CD14-positive monocyte (primary cell): ENCODE measurements around the gene SETD3. TPM values are rescaled to one million over a fixed set of nuclear protein-coding genes. Genes with fewer than 3 reads are reported as not detected.
A peak's percentile ranks its signal among the peaks of the same experiment; 100 is the strongest.

ENCODE experiments used
- DNase-seq, 3 donors: peaks; one replicate each; pipeline ENCODE4 v3.0.0-alpha.2; 2011 to 2022
- H2AFZ ChIP-seq: 2 replicates; pipeline ENCODE4 v1.6.0; 2012; ENCODE audit warnings: mild to moderate bottlenecking, low read depth, low read length, inconsistent platforms; ENCODE audit not compliant: insufficient read depth, poor library complexity, severe bottlenecking
- H3K27ac ChIP-seq, 2 donors: 1 replicate in 1 of 2; 2 replicates in 1 of 2; pipeline ENCODE4 v1.5.1; 2012 to 2013; ENCODE audit warnings: low read length in 2 of 2, control low read depth in 1 of 2, inconsistent platforms in 1 of 2, low read depth in 1 of 2, mild to moderate bottlenecking in 1 of 2
- H3K27me3 ChIP-seq, 2 donors: one replicate each; pipeline versions ENCODE4 v1.6.0 to v1.6.1; 2011 to 2013; ENCODE audit warnings: low read length in 2 of 2; ENCODE audit not compliant: control insufficient read depth in 2 of 2, insufficient read depth in 2 of 2
- H3K36me3 ChIP-seq, 2 donors: replicated peaks in 1 of 2; 1 replicate in 1 of 2; 2 replicates in 1 of 2; pipeline versions ENCODE4 v1.5.1 to v1.6.1; 2012 to 2013; ENCODE audit warnings: low read length in 2 of 2, control low read depth in 1 of 2, inconsistent platforms in 1 of 2, mild to moderate bottlenecking in 1 of 2; ENCODE audit not compliant: insufficient read depth in 2 of 2, control insufficient read depth in 1 of 2
- H3K4me1 ChIP-seq, 2 donors: 1 replicate in 1 of 2; 2 replicates in 1 of 2; pipeline versions ENCODE4 v1.5.1 to v1.6.1; 2012 to 2013; ENCODE audit warnings: low read length in 2 of 2, control low read depth in 1 of 2, inconsistent platforms in 1 of 2, mild to moderate bottlenecking in 1 of 2, moderate library complexity in 1 of 2; ENCODE audit not compliant: insufficient read depth in 2 of 2, control insufficient read depth in 1 of 2
- H3K4me2 ChIP-seq: replicated peaks from 2 replicates; pipeline ENCODE3; 2012; ENCODE audit warnings: low read length, moderate library complexity, mild to moderate bottlenecking; ENCODE audit not compliant: poor library complexity, severe bottlenecking; ENCODE audit errors: extremely low read depth
- H3K4me3 ChIP-seq, 3 experiments: fragments of 200-600 bp in 1 of 3; sonication (generic) in 1 of 3; replicated peaks in 1 of 3; 1 replicate in 2 of 3; 2 replicates in 1 of 3; pipeline ENCODE4 v1.5.1; 2011 to 2013; ENCODE audit warnings: low read length in 3 of 3, mild to moderate bottlenecking in 3 of 3, control low read depth in 2 of 3, low read depth in 2 of 3, inconsistent platforms in 1 of 3, moderate library complexity in 1 of 3
- H3K79me2 ChIP-seq: 2 replicates; pipeline ENCODE4 v1.6.0; 2012; ENCODE audit warnings: mild to moderate bottlenecking, control low read depth, inconsistent platforms, low read length, moderate library complexity; ENCODE audit not compliant: insufficient read depth
- H3K9ac ChIP-seq: 2 replicates; pipeline ENCODE4 v1.6.0; 2017; ENCODE audit warnings: low read length, mild to moderate bottlenecking; ENCODE audit not compliant: insufficient read depth, poor library complexity, severe bottlenecking
- H3K9me3 ChIP-seq, 2 donors: replicated peaks in 1 of 2; 1 replicate in 1 of 2; 2 replicates in 1 of 2; pipeline versions ENCODE4 v1.5.1 to v1.6.1; 2012 to 2013; ENCODE audit warnings: low read length in 2 of 2, control low read depth in 1 of 2; ENCODE audit not compliant: control insufficient read depth in 1 of 2, insufficient read depth in 1 of 2
- H4K20me1 ChIP-seq: 2 replicates; pipeline ENCODE4 v1.6.0; 2012; ENCODE audit warnings: mild to moderate bottlenecking, low read length, control low read depth, moderate library complexity; ENCODE audit not compliant: insufficient read depth
- H3K27ac Mint-ChIP-seq, 7 donors: one replicate each; pipeline ENCODE4 v1.8.0; 2020; ENCODE audit warnings: mild to moderate bottlenecking in 7 of 7, mixed read lengths in 7 of 7, moderate library complexity in 6 of 7, inconsistent platforms in 2 of 7
- H3K27me3 Mint-ChIP-seq, 3 donors: one replicate each; pipeline ENCODE4 v1.8.0; 2021 to 2022; ENCODE audit warnings: low read depth in 3 of 3, mild to moderate bottlenecking in 3 of 3, mixed read lengths in 3 of 3, moderate library complexity in 3 of 3, inconsistent platforms in 1 of 3
- H3K36me3 Mint-ChIP-seq, 2 donors: one replicate each; pipeline ENCODE4 v1.8.0; 2020; ENCODE audit warnings: mixed read lengths in 2 of 2, inconsistent platforms in 1 of 2, mild to moderate bottlenecking in 1 of 2
- H3K4me1 Mint-ChIP-seq: one replicate; pipeline ENCODE4 v1.8.0; 2020; ENCODE audit warnings: mild to moderate bottlenecking, mixed read lengths
- H3K4me3 Mint-ChIP-seq, 2 donors: one replicate each; pipeline ENCODE4 v1.8.0; 2020; ENCODE audit warnings: mild to moderate bottlenecking in 2 of 2, mixed read lengths in 2 of 2, moderate library complexity in 1 of 2
- H3K9me3 Mint-ChIP-seq, 7 donors: one replicate each; pipeline ENCODE4 v1.8.0; 2020 to 2022; ENCODE audit warnings: mixed read lengths in 7 of 7, mild to moderate bottlenecking in 6 of 7, moderate library complexity in 6 of 7, inconsistent platforms in 2 of 7
- CTCF ChIP-seq: fragments of 200-600 bp; IDR thresholded peaks from one replicate; pipeline ENCODE4 v1.8.0; 2022; ENCODE audit warnings: antibody characterized with exemption, mild to moderate bottlenecking
- WGBS: methylation state at CpG from one replicate; pipeline ENCODE4 v1.1.5; 2013; ENCODE audit warnings: missing lambda C conversion rate; ENCODE audit not compliant: insufficient coverage; 5-methylcytosine and 5-hydroxymethylcytosine counted together
- intact Hi-C, 2 donors: fragments of 100-400 bp; cut with micrococcal nuclease; formaldehyde crosslinking; loops; one replicate each; pipeline versions ENCODE4 v1.15.0 to v1.15.1; 2023
- polyA plus RNA-seq, 3 donors: library from polyadenylated mRNA; depleted of rRNA in 1 of 3; unstranded in 2 of 3; stranded (reverse) in 1 of 3; fragments of 300-500 nt in 2 of 3; fragments of >200 nt in 1 of 3; fragmentation: Illumina TruSeq in 2 of 3; gene quantifications; 1 replicate in 2 of 3; 2 replicates in 1 of 3; pipeline ENCODE4 v1.2.3, GENCODE V29; 2012 to 2021

Gene SETD3
- polyA plus RNA-seq, 3 donors: 22.9 to 39.5 (median 38.7) TPM

GRCh38 chr14:99506276-99506675 lies 25.6 kb upstream of the SETD3 start:
- Histone ChIP-seq H3K9me3 (no peaks in the 10 kb centered on the region), H3K79me2 (no peaks in the 10 kb centered on the region), H3K4me2 (no peak overlapping the region), H3K9ac (no peak overlapping the region), H3K36me3 (peaks cover 95% of the 10 kb centered on the region in 2 donors), H3K27me3 (no peaks in the 10 kb centered on the region), H3K4me1 (no peaks in the 10 kb centered on the region), H3K4me3 (no peak overlapping the region), H4K20me1 (peaks cover 14% of the 10 kb centered on the region), H3K27ac (no peak overlapping the region), H2AFZ (no peak overlapping the region)
- H3K4me3 Mint-ChIP-seq: no peak overlapping the region
- H3K27me3 Mint-ChIP-seq: peaks cover 0 to 2% (median 1%) of the 10 kb centered on the region in 3 donors
- DNase-seq: no peak
- H3K36me3 Mint-ChIP-seq: peaks cover 91 to 96% of the 10 kb centered on the region in 2 donors
- no peak for TF ChIP-seq CTCF
- intact Hi-C loops: no loop called here
- 100% methylated on average over 6 of the region's 6 CpGs for WGBS
- peak overlapping the region in 1 of 7 donors; percentile 28 for H3K27ac Mint-ChIP-seq
- H3K4me1 Mint-ChIP-seq: no peaks in the 10 kb centered on the region
- no peaks in the 10 kb centered on the region for H3K9me3 Mint-ChIP-seq

GRCh38 chr14:99505089-99505488 lies 24.4 kb upstream of the SETD3 start:
- Mint-ChIP-seq H3K27ac (no peak overlapping the region), H3K9me3 (no peaks in the 10 kb centered on the region), H3K27me3 (peaks cover 0 to 2% (median 1%) of the 10 kb centered on the region in 3 donors), H3K36me3 (peaks cover 97 to 100% of the 10 kb centered on the region in 2 donors), H3K4me3 (no peak overlapping the region), H3K4me1 (no peaks in the 10 kb centered on the region)
- H2AFZ ChIP-seq: no peak overlapping the region
- H3K4me2 ChIP-seq: no peak overlapping the region
- H3K27me3 ChIP-seq: no peaks in the 10 kb centered on the region
- no peak for DNase-seq
- H3K9ac ChIP-seq: no peak overlapping the region
- peaks cover 14% of the 10 kb centered on the region for H4K20me1 ChIP-seq
- no peaks in the 10 kb centered on the region for H3K4me1 ChIP-seq
- no peaks in the 10 kb centered on the region for H3K9me3 ChIP-seq
- intact Hi-C loops: no loop called here
- peaks cover 99% of the 10 kb centered on the region in 2 donors for H3K36me3 ChIP-seq
- no peak for TF ChIP-seq CTCF
- WGBS: 100% methylated on average over 4 of the region's 5 CpGs
- no peaks in the 10 kb centered on the region for H3K79me2 ChIP-seq
- no peak overlapping the region for H3K27ac ChIP-seq
- no peak overlapping the region for H3K4me3 ChIP-seq
